ENCODE data around the gene VSIG10L2.

DNA sequence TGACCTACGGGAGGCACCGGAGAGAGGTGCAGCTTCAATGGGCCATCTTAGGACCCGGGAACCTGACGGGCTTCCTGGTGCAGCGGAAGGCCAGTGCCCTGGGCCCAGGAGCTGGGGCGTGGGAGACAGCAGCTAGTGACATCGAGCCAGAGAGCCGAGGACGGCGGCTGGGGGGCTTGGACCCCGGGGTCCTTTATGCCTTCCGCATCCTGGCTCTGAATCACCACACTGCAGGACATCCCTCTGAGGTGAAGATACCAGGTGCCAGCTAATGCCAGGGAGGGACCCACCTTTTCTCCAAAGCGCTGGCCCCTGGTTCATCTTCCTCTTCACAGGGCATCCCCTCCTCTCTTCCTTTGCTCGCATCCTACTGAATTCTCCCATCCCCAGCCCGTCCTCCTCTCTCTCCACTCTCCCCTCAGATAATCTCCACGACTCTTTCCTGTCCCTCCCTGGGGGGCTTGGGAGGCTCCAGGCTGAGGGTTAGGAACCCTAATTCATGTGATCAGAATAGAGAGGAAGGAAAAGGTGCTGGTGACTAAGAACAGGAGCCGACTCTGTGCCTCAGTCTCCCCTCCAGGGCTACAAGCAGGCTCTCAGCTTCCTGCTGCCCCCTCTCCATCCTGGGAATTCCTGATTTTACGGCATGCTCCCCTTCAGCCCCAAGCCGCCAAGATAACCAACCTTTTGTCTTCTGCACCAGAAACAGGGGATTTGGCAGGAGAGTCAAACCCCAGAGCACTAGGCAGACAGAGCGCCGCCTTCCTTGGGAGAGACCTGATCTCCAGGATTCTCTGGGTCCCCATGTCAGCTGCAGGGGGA is 8.5 kb downstream of the VSIG10L2 start:
- TF ChIP-seq, protein P1, sequence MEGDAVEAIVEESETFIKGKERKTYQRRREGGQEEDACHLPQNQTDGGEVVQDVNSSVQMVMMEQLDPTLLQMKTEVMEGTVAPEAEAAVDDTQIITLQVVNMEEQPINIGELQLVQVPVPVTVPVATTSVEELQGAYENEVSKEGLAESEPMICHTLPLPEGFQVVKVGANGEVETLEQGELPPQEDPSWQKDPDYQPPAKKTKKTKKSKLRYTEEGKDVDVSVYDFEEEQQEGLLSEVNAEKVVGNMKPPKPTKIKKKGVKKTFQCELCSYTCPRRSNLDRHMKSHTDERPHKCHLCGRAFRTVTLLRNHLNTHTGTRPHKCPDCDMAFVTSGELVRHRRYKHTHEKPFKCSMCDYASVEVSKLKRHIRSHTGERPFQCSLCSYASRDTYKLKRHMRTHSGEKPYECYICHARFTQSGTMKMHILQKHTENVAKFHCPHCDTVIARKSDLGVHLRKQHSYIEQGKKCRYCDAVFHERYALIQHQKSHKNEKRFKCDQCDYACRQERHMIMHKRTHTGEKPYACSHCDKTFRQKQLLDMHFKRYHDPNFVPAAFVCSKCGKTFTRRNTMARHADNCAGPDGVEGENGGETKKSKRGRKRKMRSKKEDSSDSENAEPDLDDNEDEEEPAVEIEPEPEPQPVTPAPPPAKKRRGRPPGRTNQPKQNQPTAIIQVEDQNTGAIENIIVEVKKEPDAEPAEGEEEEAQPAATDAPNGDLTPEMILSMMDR (IDR thresholded peaks at IDR 0.05) = no peak
- TF ChIP-seq POLR2A (IDR thresholded peaks at IDR 0.05) = no peak
